GM21381 (cell line): ENCODE results near the gene C14orf132.
"Not testable (repeated sequence)": the region's sequence is repeated elsewhere in the genome, so short reads cannot be mapped to it uniquely, and the experiment has no call there.

ENCODE experiments used
- ATAC-seq: cut with Tn5 transposase; IDR thresholded peaks from one replicate; pipeline ENCODE4 v1.9.1; 2021; ENCODE audit warnings: mild to moderate bottlenecking, moderate library complexity; ENCODE audit not compliant: unreplicated experiment

Gene C14orf132

GRCh38 chr14:96058576-96059200 lies 19.5 kb downstream of the C14orf132 start:
- ATAC-seq: no peak

GRCh38 chr14:96059519-96060135 lies 20.5 kb downstream of the C14orf132 start:
- ATAC-seq: no peak

GRCh38 chr14:96060186-96060933 lies 21.2 kb downstream of the C14orf132 start:
- ATAC-seq: no peak

- ATAC-seq: no peak
Observed at GRCh38 chr14:96062010-96062409, 22.8 kb downstream of the C14orf132 start.

GRCh38 chr14:96062506-96062905 lies 23.3 kb downstream of the C14orf132 start:
- ATAC-seq: no peak

- ATAC-seq: no peak
Observed at GRCh38 chr14:96064866-96065265, 25.7 kb downstream of the C14orf132 start.

GRCh38 chr14:96065661-96066459 lies 26.7 kb downstream of the C14orf132 start:
- ATAC-seq: no peak

- ATAC-seq: no peak
Observed at GRCh38 chr14:96066976-96067375, 27.8 kb downstream of the C14orf132 start.

- ATAC-seq: no peak
Observed at GRCh38 chr14:96067985-96068930, 29.1 kb downstream of the C14orf132 start.

- ATAC-seq: no peak
Observed at GRCh38 chr14:96069421-96069820, 30.3 kb downstream of the C14orf132 start.

GRCh38 chr14:96071561-96071960 lies 32.4 kb downstream of the C14orf132 start:
- no peak for ATAC-seq

GRCh38 chr14:96072076-96072475 lies 32.9 kb downstream of the C14orf132 start:
- no peak for ATAC-seq

GRCh38 chr14:96072746-96073145 lies 33.6 kb downstream of the C14orf132 start:
- ATAC-seq: no peak

- ATAC-seq: not testable (repeated sequence)
Observed at GRCh38 chr14:96073260-96074039, 34.3 kb downstream of the C14orf132 start.

GRCh38 chr14:96077983-96078624 lies 38.9 kb downstream of the C14orf132 start:
- no peak for ATAC-seq

GRCh38 chr14:96078625-96079016 lies 39.5 kb downstream of the C14orf132 start:
- ATAC-seq: no peak

GRCh38 chr14:96079066-96079465 lies 39.9 kb downstream of the C14orf132 start:
- no peak for ATAC-seq

- ATAC-seq: no peak
Observed at GRCh38 chr14:96080571-96080970, 41.4 kb downstream of the C14orf132 start.

GRCh38 chr14:96081224-96081623 lies 42.1 kb downstream of the C14orf132 start:
- ATAC-seq: no peak
